GM10266 (cell line): ENCODE results near the gene ZBTB11.
"Not testable (repeated sequence)": the region's sequence is repeated elsewhere in the genome, so short reads cannot be mapped to it uniquely, and the experiment has no call there.

Source experiments
- DNase-seq: peaks from one replicate; pipeline ENCODE4 v3.0.0; 2012; ENCODE audit errors: extremely low spot score
- TF ChIP-seq, protein P1 (sequence below): IDR thresholded peaks from 2 replicates; pipeline ENCODE4 v1.5.1; 2012; ENCODE audit warnings: mild to moderate bottlenecking, low read depth; ENCODE audit not compliant: control insufficient read depth, insufficient read depth; ENCODE audit errors: missing control alignments

ZBTB11 gene

DNA sequence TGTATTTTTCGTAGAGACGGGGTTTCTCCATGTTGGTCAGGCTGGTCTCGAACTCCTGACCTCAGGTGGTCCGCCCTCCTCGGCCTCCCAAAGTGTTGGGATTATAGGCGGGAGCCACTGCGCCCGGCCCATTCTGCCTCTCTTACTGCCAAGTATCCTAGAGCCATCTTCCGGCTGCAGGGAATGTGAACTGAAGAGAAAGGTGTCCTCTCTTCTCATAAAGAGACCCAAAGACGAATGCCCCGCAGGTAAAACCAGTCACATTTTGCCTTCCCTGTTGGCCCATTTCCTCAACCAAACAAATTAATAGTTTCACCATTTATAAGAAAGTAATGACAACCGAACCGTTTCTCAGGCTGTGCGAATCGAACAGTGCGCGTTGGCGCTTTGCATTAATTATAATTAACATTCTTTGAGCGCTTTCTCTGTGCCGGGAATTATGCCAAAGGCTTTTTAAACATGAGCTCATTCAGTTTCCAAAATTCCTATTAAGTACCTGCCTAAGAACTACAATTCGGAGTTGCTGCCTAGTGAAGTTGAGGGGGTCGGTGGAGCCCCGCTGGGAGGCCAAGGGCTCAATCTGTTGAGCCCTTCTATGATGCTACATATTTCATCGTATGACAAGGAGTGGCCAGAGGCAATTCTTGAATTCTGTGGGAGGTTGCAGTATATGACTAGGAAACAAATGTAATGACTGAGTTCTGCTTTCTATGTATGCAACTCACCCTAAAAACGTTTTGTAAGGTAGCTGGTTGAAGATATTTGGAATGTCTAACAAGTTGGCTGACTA lies 10.4 kb upstream of the ZBTB11 start:
- DNase-seq: no peak
- TF ChIP-seq, protein P1, sequence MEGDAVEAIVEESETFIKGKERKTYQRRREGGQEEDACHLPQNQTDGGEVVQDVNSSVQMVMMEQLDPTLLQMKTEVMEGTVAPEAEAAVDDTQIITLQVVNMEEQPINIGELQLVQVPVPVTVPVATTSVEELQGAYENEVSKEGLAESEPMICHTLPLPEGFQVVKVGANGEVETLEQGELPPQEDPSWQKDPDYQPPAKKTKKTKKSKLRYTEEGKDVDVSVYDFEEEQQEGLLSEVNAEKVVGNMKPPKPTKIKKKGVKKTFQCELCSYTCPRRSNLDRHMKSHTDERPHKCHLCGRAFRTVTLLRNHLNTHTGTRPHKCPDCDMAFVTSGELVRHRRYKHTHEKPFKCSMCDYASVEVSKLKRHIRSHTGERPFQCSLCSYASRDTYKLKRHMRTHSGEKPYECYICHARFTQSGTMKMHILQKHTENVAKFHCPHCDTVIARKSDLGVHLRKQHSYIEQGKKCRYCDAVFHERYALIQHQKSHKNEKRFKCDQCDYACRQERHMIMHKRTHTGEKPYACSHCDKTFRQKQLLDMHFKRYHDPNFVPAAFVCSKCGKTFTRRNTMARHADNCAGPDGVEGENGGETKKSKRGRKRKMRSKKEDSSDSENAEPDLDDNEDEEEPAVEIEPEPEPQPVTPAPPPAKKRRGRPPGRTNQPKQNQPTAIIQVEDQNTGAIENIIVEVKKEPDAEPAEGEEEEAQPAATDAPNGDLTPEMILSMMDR: no peak

DNA sequence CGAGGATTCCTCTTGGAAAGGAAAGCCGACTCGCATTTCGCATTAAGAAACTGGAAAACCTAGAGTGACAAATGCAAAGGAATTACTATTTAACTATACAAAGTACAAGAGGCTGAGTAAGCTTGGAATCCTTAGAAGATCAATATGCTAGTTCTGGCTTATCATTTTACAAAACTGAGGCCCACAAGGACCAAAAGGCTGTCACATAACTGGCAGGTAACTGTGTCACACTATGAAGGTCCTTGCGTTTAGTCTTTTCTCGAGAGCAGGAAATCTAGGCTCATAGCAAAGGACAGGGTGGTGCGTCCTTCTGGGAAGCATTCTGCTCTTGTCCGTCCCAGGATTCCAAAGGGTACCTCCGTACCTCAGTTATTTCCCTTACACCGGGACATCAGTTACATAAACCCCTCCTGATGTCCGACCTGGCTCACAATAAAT lies 9.0 kb upstream of the ZBTB11 start:
- DNase-seq: no peak
- TF ChIP-seq, protein P1: no peak

DNA sequence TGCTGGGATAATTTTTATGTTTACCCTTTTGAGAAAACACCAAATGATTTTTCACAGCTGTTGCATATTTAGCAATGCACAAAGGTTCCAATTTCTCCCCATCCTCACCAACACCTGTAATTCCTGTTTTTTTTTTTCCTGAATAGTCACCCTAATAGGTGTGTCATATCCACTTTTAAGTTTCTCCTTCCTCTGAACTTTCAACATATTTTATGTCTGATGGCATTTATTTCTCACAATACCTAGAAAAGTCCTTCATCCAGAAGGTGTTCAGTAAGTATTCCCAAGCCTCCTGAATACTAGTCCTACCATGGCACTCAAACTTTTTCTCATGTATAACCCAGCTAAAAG lies 8.1 kb upstream of the ZBTB11 start:
- TF ChIP-seq, protein P1: no peak
- DNase-seq: no peak

DNA sequence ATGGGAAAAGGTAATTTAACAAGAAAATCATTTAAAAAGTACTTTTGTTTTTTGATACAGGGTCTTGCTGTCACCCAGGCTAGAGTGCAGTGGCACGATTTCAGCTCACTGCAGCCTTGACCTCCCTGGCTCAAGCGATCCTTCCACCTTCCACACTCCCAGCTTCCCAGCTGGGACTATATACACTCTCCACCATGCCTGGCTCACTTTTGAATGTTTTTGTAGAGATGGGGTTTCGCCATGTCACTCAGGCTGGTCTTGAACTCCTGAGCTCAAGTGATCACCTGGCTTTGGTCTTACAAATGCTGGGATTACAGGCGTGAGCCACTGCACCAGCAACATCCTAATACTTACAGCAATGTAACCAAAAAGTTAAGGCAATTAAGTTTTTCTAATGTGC lies 3.5 kb upstream of the ZBTB11 start:
- TF ChIP-seq, protein P1: no peak
- DNase-seq: no peak

DNA sequence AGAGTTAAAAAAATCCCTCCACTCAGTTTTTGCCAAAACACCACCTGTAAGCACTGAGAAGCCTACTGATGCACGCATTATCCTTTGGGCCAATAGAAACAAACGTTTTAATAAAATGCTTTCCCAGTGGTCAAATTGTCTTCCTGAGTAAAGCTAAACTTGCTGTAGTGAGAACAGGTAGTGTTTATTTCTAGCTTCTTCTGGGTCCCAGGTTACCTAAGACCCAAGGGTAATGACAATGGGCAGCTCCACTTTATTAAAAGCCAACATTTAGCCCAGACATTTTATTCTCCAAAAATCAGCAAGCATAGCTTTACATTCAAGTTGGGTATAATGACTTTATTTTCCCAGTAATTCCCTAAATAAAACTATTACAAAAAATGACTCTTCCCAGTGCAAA lies 1.9 kb upstream of the ZBTB11 start:
- not testable (repeated sequence) for DNase-seq

DNA sequence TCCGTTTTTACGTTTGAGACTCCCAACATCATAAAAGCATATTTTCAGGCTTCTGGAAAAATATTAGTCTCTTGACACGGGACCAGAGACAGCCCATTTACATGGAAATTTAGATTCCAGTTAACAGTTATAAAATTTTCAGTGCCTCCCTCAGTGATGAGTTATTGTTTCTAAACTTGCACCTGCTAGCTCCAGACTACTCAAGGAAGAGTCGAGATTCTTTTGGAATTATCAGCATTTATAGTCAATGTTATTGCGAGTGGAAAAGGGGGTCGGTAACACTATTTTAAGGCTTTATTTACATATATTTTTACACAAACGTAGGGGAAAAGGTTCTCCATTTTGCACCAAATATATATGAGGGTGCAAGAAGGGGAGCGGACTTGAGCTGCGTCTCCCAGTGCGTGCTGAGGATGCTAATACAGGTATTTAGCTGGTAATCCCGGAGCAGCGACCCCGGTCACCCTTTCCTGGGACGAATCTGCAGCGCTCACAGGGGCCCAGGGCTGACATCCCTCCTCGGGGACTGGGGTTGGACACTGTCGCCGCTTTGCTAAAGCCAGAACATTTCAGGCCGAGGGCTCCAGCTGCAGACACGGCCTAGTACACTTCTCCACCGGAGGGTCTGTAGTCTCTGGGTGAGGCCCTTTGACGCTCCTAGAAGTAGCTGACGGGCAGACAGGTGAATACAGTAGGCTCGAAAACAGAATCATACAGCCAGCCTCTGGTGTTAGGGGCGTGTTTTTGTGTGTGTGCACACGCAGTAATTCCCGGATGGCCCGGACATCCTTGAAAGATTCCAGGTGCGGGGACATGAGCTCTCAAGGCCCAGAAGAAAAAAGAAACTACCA lies 729 bp upstream of the ZBTB11 start:
- TF ChIP-seq, protein P1: no peak

DNA sequence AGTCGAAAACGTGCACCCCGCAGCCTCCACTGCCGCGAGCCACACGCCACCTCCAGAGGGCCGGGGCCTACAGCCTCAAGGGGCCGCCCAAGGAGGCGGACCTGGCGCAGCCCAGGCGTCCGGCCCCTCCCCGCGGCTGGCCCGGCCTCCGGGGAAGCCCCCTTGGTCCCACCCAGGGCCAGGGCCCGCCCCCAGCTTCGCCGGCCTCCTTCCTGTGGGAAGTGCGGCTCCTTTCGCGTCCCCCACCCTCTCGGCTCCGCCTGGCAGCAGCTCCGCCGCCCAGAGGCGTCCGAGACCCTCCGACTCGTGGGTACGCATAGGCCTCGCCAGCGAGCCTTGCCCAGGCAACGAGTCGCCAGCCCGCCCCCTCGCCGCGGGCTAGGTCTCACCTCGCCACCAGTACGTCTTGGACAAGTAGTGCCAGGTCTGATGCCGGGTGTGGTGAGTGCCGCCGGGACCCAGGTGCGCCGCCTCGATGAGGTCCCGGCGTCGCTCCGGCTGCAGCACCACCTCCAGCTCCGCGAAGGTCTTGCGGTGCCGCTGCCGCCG lies 642 bp downstream of the ZBTB11 start:
- DNase-seq: peak; percentile 93
- TF ChIP-seq, protein P1: no peak

More for the DNA sequence above, 729 bp upstream of the ZBTB11 start:
- no peak for DNase-seq
